Hair follicle dermal papilla cell (primary cell): ENCODE results near the gene DHODH. TPM values are rescaled to one million over a fixed set of nuclear protein-coding genes. Genes with fewer than 3 reads are reported as not detected.

ENCODE experiments used
- small RNA-seq: library from RNA; depleted of rRNA; stranded (forward); fragments of <200 nt; gene quantifications from one replicate; pipeline ENCODE3, GENCODE V24; 2012
- total RNA-seq: library from RNA; depleted of rRNA; stranded (reverse); fragments of >200 nt; gene quantifications from 2 replicates; pipeline ENCODE4 v1.2.3, GENCODE V29; 2012

Gene DHODH
- 3.2 and 3.3 TPM in 2 replicates for total RNA-seq

DNA sequence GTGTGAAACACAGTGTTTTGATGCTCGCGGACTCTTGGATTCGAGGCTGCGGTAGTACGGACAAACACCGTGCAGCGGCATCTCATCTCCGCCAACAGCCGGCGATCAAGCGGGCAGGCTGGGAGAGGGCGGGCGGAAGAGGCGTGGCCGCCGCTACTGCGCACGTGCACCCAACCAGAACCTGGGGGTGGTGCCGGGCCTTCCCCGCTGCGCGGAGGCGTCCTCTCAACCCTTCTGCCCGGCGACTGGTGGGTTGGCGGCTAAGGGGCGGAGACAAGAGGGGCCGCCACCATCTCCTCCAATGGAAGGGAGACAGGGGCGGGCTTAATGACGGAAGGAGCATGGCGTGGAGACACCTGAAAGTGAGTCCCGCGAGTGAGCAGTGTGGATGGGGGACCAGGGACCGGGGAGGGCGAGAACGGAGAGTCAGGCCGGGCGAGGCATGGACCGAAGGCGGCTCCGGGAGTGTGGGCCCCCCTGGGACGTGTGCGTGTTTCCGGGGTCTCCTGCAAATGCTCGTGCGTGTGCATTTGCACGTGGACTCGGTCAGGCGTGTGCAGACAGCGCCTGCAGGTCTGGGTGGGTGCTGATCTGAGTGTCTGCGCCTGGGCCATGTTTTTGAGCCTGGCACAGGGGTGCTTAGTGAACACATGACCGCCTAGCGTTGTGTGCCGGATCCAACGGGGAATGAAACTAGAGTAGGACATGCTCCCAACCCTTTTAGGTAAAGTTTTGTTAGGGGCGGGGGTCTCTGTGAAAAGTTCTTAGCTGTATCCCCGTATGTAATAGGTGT lies at the start of gene DHODH:
TSS of gene DHODH (plus strand) at position 321 of the 793 bp plus-strand sequence. CDS start at position 342, 21 bp downstream.

DNA sequence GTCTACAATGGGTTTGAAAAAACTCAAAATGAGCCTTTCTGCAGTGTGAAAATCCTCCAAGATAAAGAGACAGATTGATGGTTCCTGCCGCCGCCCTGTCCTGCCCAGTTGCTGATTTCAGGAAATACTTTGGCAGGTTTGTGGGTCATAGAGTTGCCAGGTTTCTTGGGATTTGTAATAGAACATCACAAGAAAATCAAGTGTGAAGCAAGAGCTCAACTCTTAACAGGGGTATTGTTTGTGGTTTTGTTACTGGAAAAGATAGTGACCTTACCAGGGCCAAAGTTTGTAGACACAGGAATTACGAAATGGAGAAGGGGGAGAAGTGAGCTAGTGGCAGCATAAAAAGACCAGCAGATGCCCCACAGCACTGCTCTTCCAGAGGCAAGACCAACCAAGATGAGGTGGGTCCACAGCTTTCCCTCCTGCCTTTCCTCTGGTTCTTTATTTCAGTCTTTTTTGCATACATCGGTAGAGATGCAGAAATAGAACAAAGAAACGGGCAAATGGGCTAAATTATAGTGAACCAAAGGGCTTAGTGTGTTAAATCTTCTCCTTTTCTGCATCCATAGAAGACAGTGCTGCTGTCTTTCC lies 45.8 kb downstream of the DHODH start, which contains the start of gene HP:
TSS of gene HP (plus strand) at position 252 of the 594 bp plus-strand sequence. CDS start at position 400, 148 bp downstream.

Small RNA genes within 50 kb of the gene (small RNA-seq; reads per million reads assigned to genes)
- not detected for gene RPL39P31

Other genes with a start within 250 kb of the DHODH start
- 90.5 and 108 TPM in 2 replicates for gene AP1G1, start 199.9 kb upstream of the DHODH start, total RNA-seq
- gene ATXN1L, start 162.8 kb upstream of the DHODH start, total RNA-seq = 17.9 and 20.9 TPM in 2 replicates
- gene ZNF821, start 124.6 kb upstream of the DHODH start, total RNA-seq = 6.0 and 6.9 TPM in 2 replicates
- gene IST1, start 113.2 kb upstream of the DHODH start, total RNA-seq = 223 and 252 TPM in 2 replicates
- under 0.01 TPM in 1 of 2 replicates, not detected in the other for gene PKD1L3, start 8.3 kb upstream of the DHODH start, total RNA-seq
- gene HP, start 45.8 kb downstream of the DHODH start, total RNA-seq = not detected in 2 replicates
- not detected in 2 replicates for gene HPR, start 54.5 kb downstream of the DHODH start, total RNA-seq
- 5.3 and 5.8 TPM in 2 replicates for gene TXNL4B, start 84.9 kb downstream of the DHODH start, total RNA-seq
- gene DHX38, start 85.1 kb downstream of the DHODH start, total RNA-seq = 50.8 and 57.0 TPM in 2 replicates
- 0.61 and 1.1 TPM in 2 replicates for gene PMFBP1, start 163.4 kb downstream of the DHODH start, total RNA-seq